ENCODE results near the gene KCTD1.

DNA sequence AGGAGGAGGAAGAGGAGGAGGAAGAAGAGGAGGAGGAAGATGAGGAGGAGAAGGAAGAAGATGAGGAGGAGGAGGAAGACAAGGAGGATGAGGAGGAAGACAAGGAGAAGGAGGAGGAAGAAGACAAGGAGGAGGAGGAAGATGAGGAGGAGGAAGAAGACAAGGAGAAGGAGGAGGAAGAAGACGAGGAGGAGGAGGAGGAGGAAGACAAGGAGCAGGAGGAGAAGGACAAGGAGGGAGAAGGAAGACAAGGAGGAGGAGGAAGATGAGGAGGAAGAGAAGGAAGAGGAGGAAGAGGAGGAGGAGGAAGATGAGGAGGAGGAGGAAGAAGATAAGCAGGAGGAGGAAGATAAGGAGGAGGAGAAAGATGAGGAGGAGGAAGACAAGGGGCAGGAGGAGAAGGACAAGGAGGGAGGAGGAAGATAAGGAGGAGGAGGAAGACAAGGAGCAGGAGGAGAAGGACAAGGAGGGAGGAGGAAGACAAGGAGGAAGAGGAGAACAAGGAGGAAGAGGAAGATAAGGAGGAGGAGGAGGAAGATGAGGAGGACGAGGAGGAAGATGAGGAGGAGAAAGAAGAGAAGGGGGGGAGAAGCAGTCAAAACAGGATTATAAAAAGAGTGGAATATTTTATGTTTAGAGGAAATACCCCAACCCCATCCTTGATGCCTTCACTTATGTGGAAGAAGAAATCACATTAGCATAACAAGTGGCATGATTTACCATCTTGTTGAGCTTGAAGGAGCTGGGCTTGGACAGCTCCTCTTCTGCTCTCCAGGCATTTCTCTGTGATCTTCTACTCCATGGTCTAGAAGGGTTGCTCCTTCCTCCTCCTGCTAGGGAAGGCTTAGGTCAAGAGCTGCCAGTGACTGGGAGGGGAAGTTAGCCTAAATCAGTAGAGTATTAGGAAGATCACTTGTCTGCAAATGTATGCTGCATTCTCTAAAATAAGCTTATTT, 45.3 kb upstream of the KCTD1 start:
- TF ChIP-seq NRF1 (conservative IDR thresholded peaks at IDR 0.05; ENCODE audit: low read depth, low read length) (no peak), POLR2A (IDR thresholded peaks at IDR 0.05; ENCODE audit: low read depth, low read length) (no peak), MEF2B (IDR thresholded peaks at IDR 0.05; ENCODE audit: partially characterized antibody, poor library complexity, severe bottlenecking) (no peak), TCF12 (IDR thresholded peaks at IDR 0.05; ENCODE audit: low read depth, low read length) (no peak), SIX5 (IDR thresholded peaks at IDR 0.05; ENCODE audit: low read depth, low read length, severe bottlenecking) (no peak), GABPA (IDR thresholded peaks at IDR 0.05; ENCODE audit: low read depth) (no peak)
- TF ChIP-seq, protein P1, sequence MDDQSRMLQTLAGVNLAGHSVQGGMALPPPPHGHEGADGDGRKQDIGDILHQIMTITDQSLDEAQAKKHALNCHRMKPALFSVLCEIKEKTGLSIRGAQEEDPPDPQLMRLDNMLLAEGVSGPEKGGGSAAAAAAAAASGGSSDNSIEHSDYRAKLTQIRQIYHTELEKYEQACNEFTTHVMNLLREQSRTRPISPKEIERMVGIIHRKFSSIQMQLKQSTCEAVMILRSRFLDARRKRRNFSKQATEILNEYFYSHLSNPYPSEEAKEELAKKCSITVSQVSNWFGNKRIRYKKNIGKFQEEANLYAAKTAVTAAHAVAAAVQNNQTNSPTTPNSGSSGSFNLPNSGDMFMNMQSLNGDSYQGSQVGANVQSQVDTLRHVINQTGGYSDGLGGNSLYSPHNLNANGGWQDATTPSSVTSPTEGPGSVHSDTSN (IDR thresholded peaks at IDR 0.05; ENCODE audit: insufficient replicate concordance, low read depth, low read length) = no peak
- TF ChIP-seq, protein P2, sequence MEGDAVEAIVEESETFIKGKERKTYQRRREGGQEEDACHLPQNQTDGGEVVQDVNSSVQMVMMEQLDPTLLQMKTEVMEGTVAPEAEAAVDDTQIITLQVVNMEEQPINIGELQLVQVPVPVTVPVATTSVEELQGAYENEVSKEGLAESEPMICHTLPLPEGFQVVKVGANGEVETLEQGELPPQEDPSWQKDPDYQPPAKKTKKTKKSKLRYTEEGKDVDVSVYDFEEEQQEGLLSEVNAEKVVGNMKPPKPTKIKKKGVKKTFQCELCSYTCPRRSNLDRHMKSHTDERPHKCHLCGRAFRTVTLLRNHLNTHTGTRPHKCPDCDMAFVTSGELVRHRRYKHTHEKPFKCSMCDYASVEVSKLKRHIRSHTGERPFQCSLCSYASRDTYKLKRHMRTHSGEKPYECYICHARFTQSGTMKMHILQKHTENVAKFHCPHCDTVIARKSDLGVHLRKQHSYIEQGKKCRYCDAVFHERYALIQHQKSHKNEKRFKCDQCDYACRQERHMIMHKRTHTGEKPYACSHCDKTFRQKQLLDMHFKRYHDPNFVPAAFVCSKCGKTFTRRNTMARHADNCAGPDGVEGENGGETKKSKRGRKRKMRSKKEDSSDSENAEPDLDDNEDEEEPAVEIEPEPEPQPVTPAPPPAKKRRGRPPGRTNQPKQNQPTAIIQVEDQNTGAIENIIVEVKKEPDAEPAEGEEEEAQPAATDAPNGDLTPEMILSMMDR (IDR thresholded peaks at IDR 0.05 in 2 of 3, conservative IDR thresholded peaks at IDR 0.05 in 1 of 3; ENCODE audit: control insufficient read depth in 2 of 3, extremely low read depth in 1 of 3, insufficient read depth in 1 of 3, low read depth in 3 of 3, low read length in 3 of 3) = no peak
- TF ChIP-seq, protein P3, sequence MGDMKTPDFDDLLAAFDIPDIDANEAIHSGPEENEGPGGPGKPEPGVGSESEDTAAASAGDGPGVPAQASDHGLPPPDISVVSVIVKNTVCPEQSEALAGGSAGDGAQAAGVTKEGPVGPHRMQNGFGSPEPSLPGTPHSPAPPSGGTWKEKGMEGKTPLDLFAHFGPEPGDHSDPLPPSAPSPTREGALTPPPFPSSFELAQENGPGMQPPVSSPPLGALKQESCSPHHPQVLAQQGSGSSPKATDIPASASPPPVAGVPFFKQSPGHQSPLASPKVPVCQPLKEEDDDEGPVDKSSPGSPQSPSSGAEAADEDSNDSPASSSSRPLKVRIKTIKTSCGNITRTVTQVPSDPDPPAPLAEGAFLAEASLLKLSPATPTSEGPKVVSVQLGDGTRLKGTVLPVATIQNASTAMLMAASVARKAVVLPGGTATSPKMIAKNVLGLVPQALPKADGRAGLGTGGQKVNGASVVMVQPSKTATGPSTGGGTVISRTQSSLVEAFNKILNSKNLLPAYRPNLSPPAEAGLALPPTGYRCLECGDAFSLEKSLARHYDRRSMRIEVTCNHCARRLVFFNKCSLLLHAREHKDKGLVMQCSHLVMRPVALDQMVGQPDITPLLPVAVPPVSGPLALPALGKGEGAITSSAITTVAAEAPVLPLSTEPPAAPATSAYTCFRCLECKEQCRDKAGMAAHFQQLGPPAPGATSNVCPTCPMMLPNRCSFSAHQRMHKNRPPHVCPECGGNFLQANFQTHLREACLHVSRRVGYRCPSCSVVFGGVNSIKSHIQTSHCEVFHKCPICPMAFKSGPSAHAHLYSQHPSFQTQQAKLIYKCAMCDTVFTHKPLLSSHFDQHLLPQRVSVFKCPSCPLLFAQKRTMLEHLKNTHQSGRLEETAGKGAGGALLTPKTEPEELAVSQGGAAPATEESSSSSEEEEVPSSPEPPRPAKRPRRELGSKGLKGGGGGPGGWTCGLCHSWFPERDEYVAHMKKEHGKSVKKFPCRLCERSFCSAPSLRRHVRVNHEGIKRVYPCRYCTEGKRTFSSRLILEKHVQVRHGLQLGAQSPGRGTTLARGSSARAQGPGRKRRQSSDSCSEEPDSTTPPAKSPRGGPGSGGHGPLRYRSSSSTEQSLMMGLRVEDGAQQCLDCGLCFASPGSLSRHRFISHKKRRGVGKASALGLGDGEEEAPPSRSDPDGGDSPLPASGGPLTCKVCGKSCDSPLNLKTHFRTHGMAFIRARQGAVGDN (IDR thresholded peaks at IDR 0.05) = no peak
- TF ChIP-seq, protein P4, sequence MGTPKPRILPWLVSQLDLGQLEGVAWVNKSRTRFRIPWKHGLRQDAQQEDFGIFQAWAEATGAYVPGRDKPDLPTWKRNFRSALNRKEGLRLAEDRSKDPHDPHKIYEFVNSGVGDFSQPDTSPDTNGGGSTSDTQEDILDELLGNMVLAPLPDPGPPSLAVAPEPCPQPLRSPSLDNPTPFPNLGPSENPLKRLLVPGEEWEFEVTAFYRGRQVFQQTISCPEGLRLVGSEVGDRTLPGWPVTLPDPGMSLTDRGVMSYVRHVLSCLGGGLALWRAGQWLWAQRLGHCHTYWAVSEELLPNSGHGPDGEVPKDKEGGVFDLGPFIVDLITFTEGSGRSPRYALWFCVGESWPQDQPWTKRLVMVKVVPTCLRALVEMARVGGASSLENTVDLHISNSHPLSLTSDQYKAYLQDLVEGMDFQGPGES (IDR thresholded peaks at IDR 0.05) = no peak
